T-helper 2 cell treated with Interferon-gamma antibody and Interleukin-4, amounts not matched to agents 100 ng/mL and 5 ng/mL, for 36 hours (primary cell): Measurements from ENCODE around the gene DNAJC30. TPM values are rescaled to one million over a fixed set of nuclear protein-coding genes. Genes with fewer than 3 reads are reported as not detected.

Source experiments
- intact Hi-C: fragments of 100-400 bp; cut with micrococcal nuclease; formaldehyde crosslinking; loops from one replicate; pipeline ENCODE4 v1.15.1; 2023
- total RNA-seq: library from RNA; stranded (reverse); gene quantifications from 2 replicates; pipeline ENCODE4 v1.2.3, GENCODE V29; 2022

Gene DNAJC30
- total RNA-seq, 1 donor from 2014 or later, result 8.5 TPM

- intact Hi-C loops, result no loop called here
These were observed 29.5 kb upstream of the DNAJC30 start for GRCh38 chr7:73712773-73713172.

DNA sequence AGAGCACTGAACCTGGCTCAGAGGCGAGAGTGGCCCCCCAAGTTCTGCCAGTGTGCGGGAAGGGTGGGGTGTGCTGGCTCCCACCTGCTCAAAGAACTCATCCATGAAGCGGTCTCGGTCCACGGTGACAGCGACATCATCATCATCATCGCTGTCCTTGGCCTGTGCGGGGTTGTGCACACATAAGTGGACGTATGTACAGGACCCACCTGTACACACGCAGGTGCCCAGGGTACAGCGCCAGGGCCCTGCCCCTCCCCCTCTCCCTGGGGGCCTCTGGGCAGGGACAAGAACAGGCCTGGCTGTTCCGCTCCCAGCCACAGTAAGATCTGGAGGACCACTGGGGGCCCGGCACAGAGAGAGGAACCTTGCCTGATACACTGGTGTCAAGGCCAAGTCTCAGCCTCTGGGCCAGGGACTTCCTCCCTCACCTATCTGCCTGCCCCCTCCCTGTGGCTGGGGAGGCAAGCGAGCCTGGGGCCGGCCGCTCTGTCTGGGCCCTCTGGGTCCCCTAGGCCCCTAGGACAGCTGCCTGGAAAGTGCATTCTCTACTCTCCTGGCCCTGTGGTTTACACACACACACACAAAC lies 25.8 kb upstream of the DNAJC30 start:
- intact Hi-C loops, result no loop called here

DNA sequence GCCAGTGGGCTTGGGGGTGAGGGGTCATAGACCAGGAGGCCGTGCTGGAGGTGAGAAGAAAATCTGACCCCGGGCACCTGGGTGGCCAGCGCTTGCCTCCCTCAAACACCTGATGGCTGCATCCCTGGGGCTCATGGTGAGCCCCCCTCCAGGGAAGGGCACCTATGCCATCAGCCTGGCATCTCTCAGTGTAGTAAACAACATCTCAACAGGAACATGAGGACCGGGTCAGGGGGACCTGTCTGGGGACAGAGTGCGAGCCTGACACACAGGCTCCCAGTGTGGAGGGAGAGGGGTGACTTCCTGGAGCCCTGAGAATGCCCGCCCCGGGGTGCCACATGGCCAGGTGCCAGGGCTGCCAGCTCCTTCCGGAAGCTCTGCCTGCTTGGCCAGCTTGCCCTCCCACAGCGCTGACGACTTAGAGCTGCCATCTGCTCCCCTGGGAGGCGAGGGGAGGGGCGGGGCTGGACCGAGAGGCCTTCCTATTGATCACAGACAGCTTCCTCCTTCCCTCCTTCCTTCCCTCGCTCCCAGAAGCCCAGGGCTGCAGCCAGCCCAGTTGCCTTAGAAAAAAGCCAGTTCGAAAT lies 23.9 kb upstream of the DNAJC30 start:
- intact Hi-C loops, result no loop called here

- intact Hi-C loops, result no loop called here
These were observed 23.1 kb upstream of the DNAJC30 start for GRCh38 chr7:73706126-73707044.

- intact Hi-C loops, result no loop called here
These were observed 22.3 kb upstream of the DNAJC30 start for GRCh38 chr7:73705551-73705920.

GRCh38 chr7:73704640-73705550 lies 21.6 kb upstream of the DNAJC30 start:
- intact Hi-C loops, result loop anchor here (1.0 kb wide), 1 partner anchor 11 kb away; no protein-coding TSS in a partner anchor

DNA sequence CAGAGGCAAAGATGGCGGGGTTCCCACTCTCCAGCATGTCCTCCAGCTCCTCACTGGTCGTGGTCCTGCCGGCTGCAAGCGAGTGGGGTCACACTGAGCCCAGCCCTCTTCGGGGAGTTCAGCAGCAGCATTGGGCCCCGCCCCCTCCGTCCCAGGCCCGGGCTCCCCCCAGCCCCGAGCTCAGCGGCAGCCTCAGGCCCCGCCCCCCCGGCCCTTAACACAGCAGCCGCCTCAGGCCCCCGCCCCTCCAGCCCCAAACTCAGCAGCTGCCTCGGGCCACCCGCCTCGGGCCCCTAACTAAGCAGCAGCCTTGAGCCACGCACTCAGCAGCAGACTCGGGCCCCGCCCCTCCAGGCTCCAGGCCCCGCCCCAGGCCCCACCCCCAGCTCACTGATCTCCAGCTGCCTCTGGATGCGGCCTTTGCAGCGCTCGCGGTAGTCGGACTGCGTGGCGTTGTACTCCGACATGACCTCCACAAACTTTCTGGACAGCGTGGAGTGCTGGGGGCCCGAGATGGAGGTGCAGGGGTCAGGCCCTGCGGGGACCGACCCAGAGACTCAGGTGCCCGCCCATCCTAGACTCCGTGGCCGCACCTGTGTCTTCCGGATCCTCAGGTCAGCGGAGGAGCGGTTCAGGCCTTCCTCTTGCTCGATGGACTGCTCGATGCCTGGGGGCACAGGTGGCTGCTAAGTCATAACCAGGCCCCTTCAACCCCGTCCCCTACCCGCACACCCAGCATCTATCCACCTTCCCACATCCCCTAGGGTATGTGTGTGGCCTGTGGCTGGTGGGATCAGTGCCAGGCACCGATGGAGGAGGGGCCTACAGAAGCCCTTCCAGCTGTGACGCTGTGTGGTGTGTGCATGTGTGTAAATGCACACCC lies 20.7 kb upstream of the DNAJC30 start:
- intact Hi-C loops, result loop anchor here (1.0 kb wide), 1 partner anchor 12 kb away; no protein-coding TSS in a partner anchor

GRCh38 chr7:73703225-73703624 lies 20.0 kb upstream of the DNAJC30 start:
- intact Hi-C loops, result no loop called here

DNA sequence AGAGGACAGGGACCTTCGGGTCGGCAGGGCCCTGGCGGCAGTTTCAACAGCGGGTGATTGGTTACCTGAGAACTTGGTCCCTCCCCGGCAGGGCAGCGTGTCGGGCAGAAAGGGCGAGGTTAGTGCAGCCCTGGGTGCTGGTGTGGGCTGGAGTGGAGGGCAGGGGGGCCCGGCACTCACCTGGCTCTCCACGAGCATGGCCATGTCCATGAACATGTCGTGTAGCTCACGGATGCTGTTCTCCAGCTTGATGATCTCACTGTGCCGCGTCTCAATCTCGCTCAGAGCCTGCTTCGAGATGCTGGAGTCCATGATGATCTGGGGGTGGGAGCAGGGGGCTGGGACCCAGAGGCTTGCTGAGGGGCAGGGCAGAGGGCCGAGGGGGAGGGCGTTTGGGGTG lies 19.4 kb upstream of the DNAJC30 start:
- intact Hi-C loops, result no loop called here

DNA sequence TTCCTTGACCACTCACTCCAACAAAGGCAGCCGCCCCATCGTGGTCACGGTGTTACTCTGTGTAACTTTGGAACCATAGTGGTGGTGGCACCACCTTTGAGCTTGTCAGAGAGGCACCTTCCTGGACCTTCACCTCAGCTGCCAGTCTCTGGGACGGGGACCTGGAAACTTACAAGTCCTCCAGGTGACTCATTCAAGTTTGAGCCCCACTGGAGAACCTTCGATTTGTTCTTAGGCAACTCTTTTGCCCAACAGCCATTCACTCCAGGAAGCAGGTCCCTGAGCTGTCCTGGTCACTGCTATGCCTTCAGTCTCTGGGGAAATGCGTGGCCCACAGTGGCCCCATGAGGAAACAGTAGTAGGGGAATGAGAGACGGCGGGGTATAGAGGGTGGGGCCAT lies 19.0 kb upstream of the DNAJC30 start:
- intact Hi-C loops, result no loop called here

DNA sequence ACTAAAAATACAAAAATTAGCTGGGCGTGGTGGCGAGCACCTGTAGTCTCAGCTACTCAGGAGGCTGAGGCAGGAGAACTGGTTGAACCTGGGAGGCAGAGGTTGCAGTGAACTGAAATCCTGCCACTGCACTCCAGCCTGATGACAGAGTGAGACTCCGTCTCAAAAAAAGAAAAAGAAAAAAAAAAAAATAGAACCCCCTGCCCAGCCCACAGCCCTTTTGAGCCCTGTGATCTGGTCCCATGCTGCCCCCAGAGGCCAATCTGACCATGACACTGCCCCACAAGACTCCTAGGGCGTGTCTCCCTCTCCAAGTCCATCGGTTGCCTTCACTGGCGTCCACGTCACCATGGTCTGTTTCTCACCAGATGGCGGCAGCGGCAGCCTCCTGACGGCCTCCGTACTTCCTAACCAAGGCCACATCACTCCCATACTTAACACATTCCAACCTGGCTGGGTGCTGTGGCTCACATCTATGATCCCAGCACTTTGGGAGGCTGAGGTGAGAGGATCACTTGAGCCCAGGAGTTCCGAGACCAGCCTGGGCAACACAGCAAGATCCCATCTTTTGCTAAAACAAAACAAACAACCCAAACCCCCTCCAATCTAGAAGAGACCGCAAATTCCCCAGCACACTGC lies 18.2 kb upstream of the DNAJC30 start:
- intact Hi-C loops, result no loop called here

GRCh38 chr7:73700581-73701134 lies 17.4 kb upstream of the DNAJC30 start:
- intact Hi-C loops, result no loop called here

GRCh38 chr7:73700069-73700423 lies 16.8 kb upstream of the DNAJC30 start:
- intact Hi-C loops, result no loop called here

DNA sequence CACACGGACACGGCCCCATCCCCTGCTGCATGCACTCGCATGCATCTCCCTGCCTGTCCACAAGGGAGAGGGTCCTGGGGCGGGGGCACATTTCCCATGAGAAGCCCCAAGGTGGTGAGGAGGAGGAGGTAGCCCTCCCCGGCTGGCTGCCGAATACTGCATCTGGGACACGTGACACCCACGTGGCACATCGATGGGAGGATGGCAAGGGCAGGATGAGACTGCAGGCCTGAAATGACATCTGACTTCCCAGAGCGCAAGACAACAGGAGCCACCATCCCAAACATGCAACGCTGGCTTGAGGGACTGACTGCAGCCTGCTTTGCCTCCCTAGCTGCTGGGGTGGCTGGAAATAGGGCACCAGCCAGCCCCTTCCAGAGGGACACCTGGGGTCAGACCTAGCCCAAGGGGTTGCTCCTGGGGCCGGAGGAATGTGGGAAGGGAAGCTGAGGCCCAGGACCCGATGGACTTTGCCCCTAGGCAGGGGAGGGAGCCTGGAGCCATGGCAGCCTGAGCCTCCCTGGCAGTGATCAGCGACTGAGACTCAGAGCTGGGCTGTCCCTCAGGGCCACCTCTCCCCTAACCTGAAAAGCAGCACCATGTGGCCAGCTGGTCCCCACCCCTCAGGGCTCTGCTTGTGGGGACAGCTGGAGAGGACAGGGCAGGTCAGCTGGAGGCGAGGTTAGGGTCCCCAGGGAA lies 16.3 kb upstream of the DNAJC30 start:
- intact Hi-C loops, result no loop called here

DNA sequence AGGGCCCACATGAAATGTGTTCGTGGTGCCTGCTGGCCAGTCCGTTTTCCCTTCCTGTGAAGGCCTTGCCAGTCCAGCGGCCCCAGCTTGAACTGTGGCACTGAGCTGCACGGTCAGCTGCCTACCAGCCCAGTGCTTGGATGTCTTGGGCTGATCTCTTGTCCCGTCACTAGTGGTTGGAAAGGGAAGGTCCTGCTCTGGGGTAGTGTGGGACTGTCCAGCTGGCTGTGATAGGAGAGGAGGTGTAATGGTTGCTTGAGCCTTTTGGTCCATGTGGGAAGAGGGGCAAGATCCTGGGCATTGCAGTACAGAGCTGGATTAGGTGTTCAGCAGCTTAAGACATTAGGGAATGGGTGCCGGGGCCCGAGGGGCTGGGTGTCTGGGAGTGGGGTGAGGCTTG lies 15.2 kb upstream of the DNAJC30 start:
- intact Hi-C loops, result no loop called here

- intact Hi-C loops, result no loop called here
These were observed 13.1 kb upstream of the DNAJC30 start for GRCh38 chr7:73696372-73696771.

- intact Hi-C loops, result no loop called here
These were observed 7.4 kb upstream of the DNAJC30 start for GRCh38 chr7:73690646-73691045.

- intact Hi-C loops, result no loop called here
These were observed 5.0 kb upstream of the DNAJC30 start for GRCh38 chr7:73688288-73688687.

GRCh38 chr7:73685311-73685710 lies 2.1 kb upstream of the DNAJC30 start:
- intact Hi-C loops, result no loop called here
